DOHH2 (cell line): Measurements from ENCODE around the gene ALK.

Source experiments
- H3F3A ChIP-seq: fragments of 200-600 bp; sonication (generic), shearing (Covaris generic); 2 replicates; pipeline ENCODE4 v1.6.0; 2016; ENCODE audit warnings: antibody characterized with exemption, mild to moderate bottlenecking; ENCODE audit not compliant: control insufficient read depth, insufficient read depth
- H3K27ac ChIP-seq: fragments of 200-600 bp; sonication (generic); 2 replicates; pipeline ENCODE4 v1.5.1; 2014; ENCODE audit warnings: low read depth, mild to moderate bottlenecking, low read length, moderate library complexity
- H3K27me3 ChIP-seq: fragments of 200-600 bp; sonication (generic); 2 replicates; pipeline ENCODE4 v1.6.1; 2014; ENCODE audit warnings: mild to moderate bottlenecking, low read length, mixed read lengths; ENCODE audit not compliant: control insufficient read depth
- H3K36me3 ChIP-seq: fragments of 200-600 bp; sonication (generic); 2 replicates; pipeline ENCODE4 v1.6.1; 2014; ENCODE audit warnings: mild to moderate bottlenecking, low read length, moderate library complexity, mixed read lengths; ENCODE audit not compliant: control insufficient read depth
- H3K4me1 ChIP-seq: fragments of 200-600 bp; sonication (generic); 2 replicates; pipeline ENCODE4 v1.6.1; 2014; ENCODE audit warnings: mild to moderate bottlenecking, low read length, mixed read lengths; ENCODE audit not compliant: control insufficient read depth
- H3K4me2 ChIP-seq: fragments of 200-600 bp; sonication (generic); 2 replicates; pipeline ENCODE4 v1.6.0; 2014; ENCODE audit warnings: mild to moderate bottlenecking, low read length, moderate library complexity
- H3K4me3 ChIP-seq: fragments of 200-600 bp; sonication (generic); 2 replicates; pipeline ENCODE4 v1.5.1; 2014; ENCODE audit warnings: mild to moderate bottlenecking, low read length, mixed read lengths
- H3K79me2 ChIP-seq: fragments of 200-600 bp; sonication (generic); 2 replicates; pipeline ENCODE4 v1.6.1; 2014; ENCODE audit warnings: mild to moderate bottlenecking, low read length, mixed read lengths; ENCODE audit not compliant: control insufficient read depth
- H3K9me2 ChIP-seq: fragments of 200-600 bp; sonication (generic); replicated peaks from 2 replicates; pipeline ENCODE4 v1.6.1; 2014; ENCODE audit warnings: mild to moderate bottlenecking, low read length, mixed read lengths; ENCODE audit not compliant: control insufficient read depth
- H3K9me3 ChIP-seq: fragments of 200-600 bp; sonication (generic); 2 replicates; pipeline ENCODE4 v1.6.1; 2014; ENCODE audit warnings: antibody characterized with exemption, low read length, mixed read lengths; ENCODE audit not compliant: control insufficient read depth, insufficient read depth
- H4K20me1 ChIP-seq: fragments of 200-600 bp; sonication (generic); 2 replicates; pipeline ENCODE4 v1.6.0; 2014; ENCODE audit warnings: low read depth, mild to moderate bottlenecking, antibody characterized with exemption, low read length, moderate library complexity; ENCODE audit not compliant: control insufficient read depth, insufficient read depth
- CTCF ChIP-seq: fragments of 200-600 bp; sonication (generic); IDR thresholded peaks from one replicate; pipeline ENCODE4 v1.5.1; 2014; ENCODE audit warnings: antibody characterized with exemption, mild to moderate bottlenecking, low read depth, low read length; ENCODE audit not compliant: poor library complexity, severe bottlenecking
- EZH2phosphoT487 ChIP-seq: fragments of 200-600 bp; sonication (generic); IDR thresholded peaks from 2 replicates; pipeline ENCODE4 v1.6.1; 2017; ENCODE audit warnings: borderline replicate concordance, mild to moderate bottlenecking, antibody characterized with exemption, low read length, moderate library complexity, mixed read lengths

ALK gene

GRCh38 chr2:29837925-29838324 is 83.5 kb downstream of the ALK start:
- H3K79me2 ChIP-seq: no peaks in the 10 kb centered on the region
- H4K20me1 ChIP-seq: no peaks in the 10 kb centered on the region
- H3F3A ChIP-seq: no peaks in the 10 kb centered on the region
- no peaks in the 10 kb centered on the region for H3K27me3 ChIP-seq
- H3K4me1 ChIP-seq: no peaks in the 10 kb centered on the region
- no peak overlapping the region for H3K4me2 ChIP-seq
- no peaks in the 10 kb centered on the region for H3K9me2 ChIP-seq
- no peak overlapping the region for H3K27ac ChIP-seq
- H3K4me3 ChIP-seq: no peak overlapping the region
- no peaks in the 10 kb centered on the region for H3K9me3 ChIP-seq
- H3K36me3 ChIP-seq: no peaks in the 10 kb centered on the region
- TF ChIP-seq EZH2phosphoT487: no peak
- no peak for TF ChIP-seq CTCF

GRCh38 chr2:29834624-29835023 is 86.8 kb downstream of the ALK start:
- Histone ChIP-seq H3F3A (no peaks in the 10 kb centered on the region), H3K79me2 (no peaks in the 10 kb centered on the region), H3K4me1 (no peaks in the 10 kb centered on the region), H4K20me1 (no peaks in the 10 kb centered on the region), H3K27ac (no peak overlapping the region), H3K4me3 (no peak overlapping the region), H3K9me2 (no peaks in the 10 kb centered on the region), H3K36me3 (no peaks in the 10 kb centered on the region), H3K9me3 (no peaks in the 10 kb centered on the region), H3K27me3 (no peaks in the 10 kb centered on the region), H3K4me2 (no peak overlapping the region)
- TF ChIP-seq CTCF: no peak
- TF ChIP-seq EZH2phosphoT487: no peak

- Histone ChIP-seq H3K4me2 (no peak overlapping the region), H4K20me1 (no peaks in the 10 kb centered on the region), H3K9me3 (no peaks in the 10 kb centered on the region), H3K4me1 (no peaks in the 10 kb centered on the region), H3K9me2 (no peaks in the 10 kb centered on the region), H3K27ac (no peak overlapping the region), H3K27me3 (no peaks in the 10 kb centered on the region), H3F3A (no peaks in the 10 kb centered on the region), H3K36me3 (no peaks in the 10 kb centered on the region), H3K4me3 (no peak overlapping the region), H3K79me2 (no peaks in the 10 kb centered on the region)
- TF ChIP-seq EZH2phosphoT487 (no peak), CTCF (no peak)
Measured at GRCh38 chr2:29834036-29834540, 87.3 kb downstream of the ALK start.
